NCI-H82 treated with DMSO at 0.1 percent for 48 hours (cell line): ENCODE results near the gene SYT17.

Source experiments
- DNase-seq: peaks from one replicate; lab custom pipeline; 2025; ENCODE audit not compliant: unreplicated experiment; lab: John Stamatoyannopoulos, UW

Gene SYT17

GRCh38 chr16:19245326-19245925 is 77.4 kb downstream of the SYT17 start:
- DNase-seq: no peak

DNA sequence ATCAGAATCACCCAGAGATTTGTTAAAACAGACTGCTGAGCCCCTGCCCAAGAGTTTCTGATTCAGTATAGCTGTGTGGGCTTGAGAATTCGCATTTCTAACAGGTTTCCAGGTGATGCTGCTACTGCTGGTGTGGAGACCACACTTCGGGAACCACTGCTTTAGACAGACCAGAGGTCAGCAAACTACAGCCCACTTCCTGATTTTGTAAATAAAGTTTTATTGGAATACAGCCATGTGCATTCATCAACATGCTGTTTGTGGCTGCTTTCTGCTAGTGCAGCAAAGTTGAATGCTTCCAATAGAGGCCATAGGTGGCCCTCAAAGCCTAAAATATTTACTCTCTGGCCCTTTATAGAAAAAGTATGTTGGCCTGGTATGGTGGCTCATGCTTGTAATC is 84.9 kb downstream of the SYT17 start:
- DNase-seq: no peak

DNA sequence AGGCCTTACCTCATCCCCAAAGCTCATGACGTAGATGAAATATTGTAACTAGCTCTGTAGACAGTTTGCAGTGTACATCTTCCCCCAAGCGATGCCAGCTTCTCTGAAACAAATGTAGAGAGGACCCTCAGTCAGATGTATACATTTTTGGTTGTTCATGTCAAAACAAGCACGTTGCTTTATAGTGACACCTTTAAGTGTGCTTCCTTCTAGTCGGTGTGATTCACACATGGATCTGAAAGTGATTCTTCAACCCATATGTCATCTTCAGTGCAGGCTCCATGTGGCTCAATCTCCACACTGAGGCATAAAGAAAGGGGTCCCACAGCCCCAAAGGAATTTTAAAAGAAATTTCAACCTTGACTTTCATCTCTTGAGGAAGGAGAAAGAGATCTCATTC is 86.6 kb downstream of the SYT17 start:
- DNase-seq: no peak

GRCh38 chr16:19264123-19264673 is 96.2 kb downstream of the SYT17 start:
- DNase-seq: no peak

GRCh38 chr16:19265380-19265930 is 97.4 kb downstream of the SYT17 start:
- no peak for DNase-seq

DNA sequence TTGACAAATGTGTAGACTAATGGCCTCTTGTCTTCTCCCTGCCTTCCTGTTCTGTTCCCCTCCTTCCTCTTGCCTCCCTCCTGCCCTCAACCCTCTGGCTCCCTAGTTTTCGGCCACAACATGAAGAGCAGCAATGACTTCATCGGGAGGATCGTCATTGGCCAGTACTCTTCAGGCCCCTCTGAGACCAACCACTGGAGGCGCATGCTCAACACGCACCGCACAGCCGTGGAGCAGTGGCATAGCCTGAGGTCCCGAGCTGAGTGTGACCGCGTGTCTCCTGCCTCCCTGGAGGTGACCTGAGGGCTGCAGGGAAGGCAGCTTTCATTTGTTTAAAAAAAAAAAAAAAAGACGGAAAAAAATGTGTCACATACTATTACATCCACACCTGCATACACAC is 98.7 kb downstream of the SYT17 start:
- DNase-seq: no peak

- no peak for DNase-seq
Measured at GRCh38 chr16:19269098-19269497, 101.1 kb downstream of the SYT17 start.

DNA sequence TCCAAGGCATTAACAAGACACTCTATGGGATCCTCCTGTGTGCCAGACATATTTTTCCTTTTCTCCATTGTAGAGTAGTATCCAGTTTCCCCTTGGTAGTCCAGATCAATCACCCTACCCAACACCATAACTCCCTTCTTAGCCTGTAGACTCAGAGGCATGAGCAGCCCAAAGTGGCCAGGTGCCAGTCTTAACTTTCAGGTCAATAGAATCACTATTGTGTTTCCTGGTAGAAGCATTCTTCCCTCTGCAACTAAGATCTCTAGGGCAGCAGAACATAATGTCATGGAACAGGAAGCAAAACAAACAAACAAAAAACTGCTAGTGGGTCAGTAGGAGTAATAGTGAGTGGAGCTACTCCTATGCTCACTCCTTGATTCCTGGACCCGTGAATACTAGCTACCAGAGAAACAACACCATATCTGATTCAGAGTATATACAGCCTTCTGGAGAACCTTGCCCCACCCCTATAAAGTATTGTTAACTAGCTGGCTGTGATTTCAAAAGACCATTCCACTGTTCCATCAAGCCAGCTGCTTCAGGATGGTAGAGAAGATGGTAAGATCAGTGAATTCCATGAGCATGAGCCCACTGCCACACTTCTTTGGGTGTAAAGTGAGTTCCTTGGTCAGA is 106.2 kb downstream of the SYT17 start:
- no peak for DNase-seq

- DNase-seq: no peak
Measured at GRCh38 chr16:19278403-19278802, 110.4 kb downstream of the SYT17 start.

DNA sequence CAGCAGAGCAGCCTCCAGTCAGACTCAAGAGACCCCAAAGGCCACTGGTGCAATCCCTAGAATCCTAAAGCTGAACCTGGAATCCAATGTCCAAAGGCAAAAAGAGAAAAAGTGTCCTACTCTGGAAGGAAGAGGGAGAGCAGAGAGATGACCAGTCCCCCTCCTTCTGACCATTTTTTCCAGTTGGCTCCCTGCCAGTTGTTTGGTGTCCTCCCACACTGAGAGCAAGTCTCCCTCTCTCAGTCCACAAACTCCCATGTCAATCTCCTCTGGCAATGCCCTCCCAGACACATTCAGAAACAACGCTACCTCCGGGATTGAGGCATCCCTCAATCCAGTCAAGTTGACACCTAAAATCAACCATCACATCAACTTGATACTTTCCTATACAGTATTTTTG is 113.2 kb downstream of the SYT17 start:
- DNase-seq: no peak

DNA sequence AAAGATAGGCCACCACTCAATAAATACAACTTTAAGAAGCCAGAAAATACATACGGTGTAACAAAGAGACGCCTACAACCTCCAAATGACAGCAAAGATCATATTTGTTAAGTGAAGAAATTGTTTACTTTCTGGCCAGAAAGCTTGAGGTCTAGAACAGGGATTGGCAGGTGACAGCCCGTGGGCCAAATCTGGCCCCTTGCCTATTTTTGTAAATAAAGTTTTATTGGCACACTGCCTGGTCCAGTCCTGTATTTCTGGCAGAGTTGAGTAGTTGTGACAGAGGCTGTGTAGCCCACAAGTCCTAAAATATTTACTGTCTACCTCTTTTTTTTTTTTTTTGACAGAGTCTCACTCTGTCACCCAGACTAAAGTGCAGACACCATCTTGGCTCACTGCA is 114.1 kb downstream of the SYT17 start:
- no peak for DNase-seq

DNA sequence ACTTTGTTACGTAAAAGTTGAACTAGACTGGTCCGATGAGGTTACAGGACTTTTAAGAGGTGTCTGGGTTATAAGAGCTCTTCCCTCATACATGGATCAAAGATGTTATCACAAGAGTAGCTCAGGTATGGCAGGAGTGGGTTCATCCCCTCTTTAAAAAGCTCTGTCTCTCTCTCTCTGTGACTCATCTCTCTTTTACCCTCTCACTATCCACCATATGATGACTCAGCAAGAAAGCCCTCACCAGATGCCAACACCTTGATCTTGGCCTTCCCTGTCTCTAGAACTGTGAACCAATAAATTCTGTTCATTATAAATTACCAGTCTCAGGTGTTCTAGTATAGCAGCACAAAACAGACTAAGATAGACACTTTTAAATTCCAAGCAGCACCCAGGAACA is 115.6 kb downstream of the SYT17 start:
- DNase-seq: no peak

GRCh38 chr16:19284207-19284606 is 116.2 kb downstream of the SYT17 start:
- no peak for DNase-seq

DNA sequence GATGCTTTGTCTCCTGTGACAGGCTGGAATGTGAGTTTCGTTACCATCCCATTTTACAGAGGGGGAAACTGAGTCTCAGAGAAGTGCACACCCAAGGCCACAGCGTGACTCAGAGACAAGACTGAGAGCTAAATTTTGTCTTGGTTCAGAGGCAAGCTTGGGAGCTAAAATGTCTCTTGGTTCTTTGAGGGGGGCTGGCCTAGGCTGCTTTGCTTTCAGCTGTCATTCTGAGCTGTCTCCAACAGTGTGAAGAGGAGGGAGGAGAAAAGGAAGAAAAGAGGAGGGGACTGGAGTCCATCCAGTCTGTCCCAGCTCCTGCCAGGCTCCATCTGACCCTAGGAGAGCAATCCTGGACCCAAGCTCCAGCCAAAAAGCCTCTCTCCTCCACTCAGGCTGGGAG is 117.4 kb downstream of the SYT17 start, which contains the start of gene CLEC19A:
Gene CLEC19A (plus strand): TSS at position 301 of the 400 bp plus-strand sequence. CDS start 121 bp downstream, outside the sequence.
- no peak for DNase-seq

DNA sequence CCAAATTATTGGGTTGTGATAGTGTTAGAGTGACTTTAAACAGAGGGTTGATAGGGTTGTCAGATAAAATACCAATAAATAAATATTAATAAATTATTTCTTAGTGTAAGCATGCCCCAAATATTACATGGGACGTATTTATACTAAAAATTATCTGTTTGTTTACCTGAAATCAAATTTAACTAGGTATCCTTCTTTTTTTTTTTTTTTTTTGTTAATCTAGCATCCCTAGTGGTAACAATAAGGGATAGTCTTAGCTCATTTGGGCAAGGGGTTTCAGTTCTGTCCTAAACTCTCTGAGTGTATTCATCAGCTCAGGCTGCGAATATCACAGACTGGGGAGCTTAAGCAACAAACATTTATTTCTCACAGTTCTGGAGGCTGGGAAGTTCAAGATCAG is 118.8 kb downstream of the SYT17 start:
- DNase-seq: no peak

DNA sequence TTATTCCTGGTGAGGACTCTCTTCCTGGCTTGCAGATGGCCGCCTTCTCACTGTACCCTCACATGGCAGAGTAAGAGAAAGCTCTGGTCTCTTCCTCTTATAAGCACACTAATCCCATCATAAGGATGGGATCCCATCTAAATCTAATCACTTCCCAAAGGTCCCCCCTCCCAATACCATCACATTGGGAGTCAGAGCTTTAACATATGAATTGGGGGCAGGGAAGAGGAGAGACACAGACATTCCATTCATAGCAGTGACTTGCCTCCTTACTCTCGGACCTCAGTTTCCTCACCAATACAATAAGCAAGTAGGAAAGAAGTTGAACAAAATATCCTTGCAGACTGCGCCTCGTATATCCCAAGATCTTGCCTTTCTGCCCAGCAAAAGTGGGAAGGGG is 119.2 kb downstream of the SYT17 start:
- no peak for DNase-seq

DNA sequence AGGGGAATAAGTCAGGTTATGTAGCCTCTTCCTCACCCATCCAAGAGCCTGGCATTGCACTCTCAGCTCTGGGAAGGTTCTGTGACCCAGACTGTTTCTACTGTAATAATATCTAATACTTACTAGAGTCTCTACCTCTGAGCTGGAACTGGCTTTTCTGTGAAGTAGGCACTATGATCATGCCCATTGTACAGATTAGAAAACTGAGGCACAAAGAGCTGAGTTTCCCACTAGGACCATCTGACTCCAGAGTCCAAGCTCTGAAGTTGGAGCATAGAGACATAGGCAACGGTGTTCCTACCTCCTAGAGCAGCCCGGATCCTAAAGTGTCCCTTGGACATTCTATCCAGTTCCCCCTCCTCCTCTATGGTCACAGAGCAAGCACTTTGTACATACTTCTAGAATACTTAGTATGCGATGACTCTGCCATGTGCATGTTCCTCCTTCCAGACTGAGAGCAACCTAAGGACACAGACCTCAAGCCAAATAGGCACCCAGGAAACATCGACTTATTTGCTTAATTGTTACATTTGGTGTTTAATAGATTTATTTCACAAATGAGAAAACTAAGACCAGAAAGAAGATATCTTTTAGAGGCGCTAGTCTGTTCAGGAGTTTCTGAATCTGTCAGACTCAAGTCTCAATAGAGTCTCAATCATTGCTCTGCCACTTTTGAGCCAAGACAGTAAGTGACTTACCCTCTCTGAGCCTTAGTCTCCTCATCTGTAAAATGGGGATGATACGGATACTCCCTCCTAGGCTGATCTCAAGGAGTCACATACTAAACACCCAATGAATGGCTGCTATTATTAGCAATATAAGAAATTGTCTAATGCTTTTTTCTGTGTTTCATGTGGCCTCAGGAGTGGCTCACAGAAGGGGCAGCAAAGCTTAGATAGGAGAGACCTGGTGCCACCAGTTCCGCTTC is 121.1 kb downstream of the SYT17 start:
- DNase-seq: no peak

- DNase-seq: no peak
Measured at GRCh38 chr16:19289811-19290485, 121.9 kb downstream of the SYT17 start.

DNA sequence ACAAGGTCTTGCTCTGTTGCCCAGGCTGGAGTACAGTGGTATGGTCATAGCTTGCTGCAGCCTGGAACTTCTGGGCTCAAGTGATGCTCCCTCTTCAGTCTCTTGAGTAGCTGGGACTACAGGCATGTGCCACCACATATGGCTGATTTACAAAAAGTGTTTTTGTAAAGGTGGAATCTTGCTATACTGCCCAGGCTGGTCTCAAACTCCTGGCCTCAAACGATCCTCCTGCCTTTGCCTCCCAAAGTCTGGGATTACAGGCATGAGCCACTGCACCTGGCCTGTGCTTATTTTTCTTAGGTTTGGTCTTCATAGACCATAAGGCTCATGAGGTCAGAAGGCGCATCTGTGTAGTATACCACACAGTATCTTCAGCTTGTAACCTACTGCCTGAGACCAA is 122.8 kb downstream of the SYT17 start:
- no peak for DNase-seq

GRCh38 chr16:19291475-19291874 is 123.4 kb downstream of the SYT17 start:
- no peak for DNase-seq

DNA sequence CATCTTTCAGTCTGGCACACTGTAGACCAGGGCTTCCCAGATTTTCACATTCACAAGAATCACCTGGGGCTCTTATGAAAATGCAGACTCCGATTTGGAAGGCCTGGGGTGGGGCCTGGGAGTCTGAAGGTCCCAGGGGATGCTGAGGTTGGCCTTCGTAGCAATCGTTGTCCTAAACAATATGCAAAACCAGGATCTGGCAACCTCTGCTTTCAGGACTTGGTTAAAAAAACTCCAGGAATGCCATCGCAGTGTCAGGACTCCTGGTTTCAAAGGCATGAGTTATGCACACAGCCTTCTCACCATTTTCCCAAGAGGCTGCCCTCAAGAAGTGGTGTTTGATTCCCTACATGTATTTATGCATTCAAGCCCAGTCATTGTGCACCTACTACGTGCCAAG is 124.1 kb downstream of the SYT17 start:
- DNase-seq: no peak
